H1 (cell line): ENCODE measurements around the gene AGAP1.

Source experiments
- ASH2L ChIP-seq: fragments of 200-600, 300-600 bp; sonication (generic); IDR thresholded peaks from one replicate; pipeline ENCODE4 v1.7.1; 2017; ENCODE audit warnings: low read length
- CBX5 ChIP-seq: fragments of 300-800, 300-1000 bp; sonication (generic); IDR thresholded peaks from 2 replicates; pipeline ENCODE4 v1.7.1; 2016; ENCODE audit warnings: antibody characterized with exemption, low read length, low read depth
- CTCF ChIP-seq, 3 experiments: IDR thresholded peaks; 1 replicate in 2 of 3; 2 replicates in 1 of 3; pipeline versions ENCODE4 v1.5.1 to v1.6.1; 2011; ENCODE audit warnings: low read length in 3 of 3, mild to moderate bottlenecking in 3 of 3, inconsistent platforms in 2 of 3, low read depth in 1 of 3, moderate library complexity in 1 of 3; ENCODE audit not compliant: insufficient read depth in 1 of 3; ENCODE audit errors: control extremely low read depth in 1 of 3
- EZH2 ChIP-seq: fragments of 200-600 bp; sonication (generic); IDR thresholded peaks from 2 replicates; pipeline ENCODE4 v1.7.1; 2012; ENCODE audit warnings: low read depth, mild to moderate bottlenecking, moderate library complexity, low read length, inconsistent platforms; ENCODE audit not compliant: severe bottlenecking
- GTF2F1 ChIP-seq: IDR thresholded peaks from 2 replicates; pipeline ENCODE4 v1.6.1; 2012; ENCODE audit warnings: low read depth, low read length, improper control_type of control experiment, borderline replicate concordance
- HDAC2 ChIP-seq, 2 experiments: fragments of 300-600 bp in 1 of 2; sonication (generic) in 1 of 2; IDR thresholded peaks; 2 replicates each; pipeline ENCODE4 v1.6.1; 2011 to 2012; ENCODE audit warnings: low read depth in 2 of 2, low read length in 2 of 2, mild to moderate bottlenecking in 2 of 2, moderate library complexity in 2 of 2, borderline replicate concordance in 1 of 2, inconsistent platforms in 1 of 2
- KDM5A ChIP-seq: fragments of 200-600 bp; IDR thresholded peaks from 2 replicates; pipeline ENCODE4 v1.7.1; 2012; ENCODE audit warnings: mild to moderate bottlenecking, low read length, inconsistent platforms, mixed read lengths
- MAX ChIP-seq: IDR thresholded peaks from 2 replicates; pipeline ENCODE4 v1.6.1; 2012; ENCODE audit warnings: inconsistent platforms
- PHF8 ChIP-seq: fragments of 200-600 bp; sonication (generic); conservative IDR thresholded peaks from 2 replicates; pipeline ENCODE4 v1.7.1; 2012; ENCODE audit warnings: low read depth, mild to moderate bottlenecking, inconsistent platforms, low read length, moderate library complexity
- RAD21 ChIP-seq, 2 experiments: IDR thresholded peaks in 1 of 2; conservative IDR thresholded peaks in 1 of 2; 2 replicates each; pipeline ENCODE4 v1.6.1; 2011; ENCODE audit warnings: low read depth in 2 of 2, low read length in 2 of 2, improper control_type of control experiment in 1 of 2, inconsistent platforms in 1 of 2, mild to moderate bottlenecking in 1 of 2, moderate library complexity in 1 of 2
- SP1 ChIP-seq: IDR thresholded peaks from 2 replicates; pipeline ENCODE4 v1.6.1; 2011; ENCODE audit warnings: low read depth, low read length
- TEAD4 ChIP-seq: IDR thresholded peaks from 2 replicates; pipeline ENCODE4 v1.6.1; 2012; ENCODE audit warnings: low read depth, low read length, inconsistent platforms, mixed read lengths
- ZNF274 ChIP-seq: IDR thresholded peaks from 2 replicates; pipeline ENCODE4 v1.7.0; 2012; ENCODE audit warnings: low read length, borderline replicate concordance; ENCODE audit errors: extremely low read depth

DNA sequence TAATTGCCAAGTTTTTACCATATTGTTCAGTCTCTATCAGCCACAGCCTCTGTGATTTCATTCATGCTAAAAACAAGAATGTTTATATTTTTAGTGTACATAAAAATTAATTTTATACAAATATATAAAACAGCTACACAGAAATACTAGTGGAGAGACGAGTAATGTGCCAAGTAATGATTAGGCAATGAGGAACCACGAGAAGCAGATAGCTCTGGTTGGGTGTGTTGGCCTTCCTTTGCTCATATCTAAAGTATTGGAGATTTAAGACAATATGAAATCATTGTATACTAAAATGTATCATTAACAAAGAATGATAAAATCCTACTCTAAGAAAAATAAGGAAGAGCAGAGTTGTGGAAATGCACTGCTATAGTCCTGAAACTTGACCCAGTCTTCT, 326.7 kb downstream of the AGAP1 start:
- TF ChIP-seq RAD21 (IDR thresholded peaks at IDR 0.05 in 1 of 2, conservative IDR thresholded peaks at IDR 0.05 in 1 of 2; ENCODE audit: low read depth in 2 of 2, low read length in 2 of 2): no peak
- no peak for TF ChIP-seq CTCF (IDR thresholded peaks at IDR 0.05; ENCODE audit: control extremely low read depth in 1 of 3, insufficient read depth in 1 of 3, low read depth in 1 of 3, low read length in 3 of 3)
- no peak for TF ChIP-seq ZNF274
- no peak for TF ChIP-seq CBX5
- TF ChIP-seq EZH2: no peak
- TF ChIP-seq MAX: no peak
- no peak for TF ChIP-seq SP1
- TF ChIP-seq ASH2L: no peak
- TF ChIP-seq TEAD4: no peak
- TF ChIP-seq PHF8: no peak
- no peak for TF ChIP-seq KDM5A
- no peak for TF ChIP-seq HDAC2 (IDR thresholded peaks at IDR 0.05; ENCODE audit: borderline replicate concordance in 1 of 2, low read depth in 2 of 2, low read length in 2 of 2)
- TF ChIP-seq GTF2F1: no peak
